Panc1 (cell line): ENCODE data around the gene FNBP1L. TPM values are rescaled to one million over a fixed set of nuclear protein-coding genes. Genes with fewer than 3 reads are reported as not detected.

ENCODE experiments used
- ATAC-seq: fragments of 200-7000 bp; cut with Tn5 transposase; 2 replicates; pipeline ENCODE4 v1.9.1; 2020; ENCODE audit warnings: mild to moderate bottlenecking, moderate library complexity
- BruUV-seq: library from RNA; stranded (reverse); fragments of 400-500 nt; replicated peaks from 2 replicates; lab custom pipeline; 2021; lab: Mats Ljungman, UMichigan
- CTCF ChIA-PET: fragments of 300-600 bp; sonication (Branson Sonifier 250); formaldehyde crosslinking; loops from one replicate; lab custom pipeline; 2022; ENCODE audit warnings: antibody characterized with exemption; lab: Charles Lee
- POLR2A ChIA-PET: fragments of 300-600 bp; sonication (Branson Sonifier 250); formaldehyde crosslinking; loops from one replicate; lab custom pipeline; 2022; ENCODE audit warnings: antibody characterized with exemption; lab: Charles Lee
- DNase-seq: peaks from one replicate; pipeline ENCODE4 v3.0.0-alpha.2; 2010; ENCODE audit warnings: low read depth, low spot score
- H3K27ac ChIP-seq: 2 replicates; pipeline ENCODE4 v1.5.1; 2011; ENCODE audit warnings: mild to moderate bottlenecking, low read length, inconsistent platforms
- H3K27me3 ChIP-seq: fragments of 200-500 bp; sonication (Bioruptor generic); 2 replicates; pipeline ENCODE4 v1.6.0; 2014; ENCODE audit warnings: low read length, inconsistent platforms; ENCODE audit not compliant: control insufficient read depth, insufficient read depth
- H3K36me3 ChIP-seq: fragments of 200-500 bp; sonication (Bioruptor generic); 2 replicates; pipeline ENCODE4 v1.5.1; 2014; ENCODE audit warnings: inconsistent platforms, mild to moderate bottlenecking, low read length, moderate library complexity; ENCODE audit not compliant: control insufficient read depth, insufficient read depth
- H3K4me1 ChIP-seq: 2 replicates; pipeline ENCODE4 v1.5.1; 2011; ENCODE audit warnings: inconsistent platforms, mild to moderate bottlenecking, low read length, moderate library complexity; ENCODE audit not compliant: control insufficient read depth, insufficient read depth
- H3K4me3 ChIP-seq, 2 experiments: 2 replicates each; pipeline ENCODE4 v1.5.1; 2011 to 2012; ENCODE audit warnings: low read depth in 2 of 2, low read length in 2 of 2, mild to moderate bottlenecking in 2 of 2, inconsistent platforms in 1 of 2, moderate library complexity in 1 of 2
- H3K9me3 ChIP-seq: fragments of 200-500 bp; sonication (Bioruptor generic); 2 replicates; pipeline ENCODE4 v1.5.1; 2014; ENCODE audit warnings: low read depth, mild to moderate bottlenecking, inconsistent platforms, low read length, moderate library complexity; ENCODE audit not compliant: control insufficient read depth, insufficient read depth
- POLR2AphosphoS5 ChIP-seq: IDR thresholded peaks from 2 replicates; pipeline ENCODE4 v1.6.1; 2012; ENCODE audit warnings: mild to moderate bottlenecking, low read depth, low read length, moderate library complexity
- REST ChIP-seq, 2 experiments: IDR thresholded peaks; 2 replicates each; pipeline ENCODE4 v1.6.1; 2011 to 2012; ENCODE audit warnings: low read depth in 2 of 2, control low read depth in 1 of 2, low read length in 1 of 2, mild to moderate bottlenecking in 1 of 2, moderate library complexity in 1 of 2; ENCODE audit not compliant: insufficient read depth in 1 of 2
- SIN3A ChIP-seq: IDR thresholded peaks from 2 replicates; pipeline ENCODE4 v1.6.1; 2012; ENCODE audit warnings: low read depth, mild to moderate bottlenecking, low read length, moderate library complexity, borderline replicate concordance; ENCODE audit not compliant: insufficient read depth
- TCF7L2 ChIP-seq: IDR thresholded peaks from 2 replicates; pipeline ENCODE4 v1.6.1; 2011; ENCODE audit warnings: mild to moderate bottlenecking, low read depth, low read length, inconsistent platforms
- in situ Hi-C: cut with HindIII; loops from 2 replicates; pipeline ENCODE4 v1.10.0; 2016; ENCODE audit warnings: low sequenced_read_pairs, low pct_unique_long_range_greater_than_20kb
- intact Hi-C: fragments of 100-400 bp; cut with micrococcal nuclease; formaldehyde crosslinking; loops from one replicate; pipeline ENCODE4 v1.10.0; 2022; ENCODE audit not compliant: unreplicated experiment
- total RNA-seq: library from RNA; stranded (reverse); gene quantifications from one replicate; pipeline ENCODE4 v1.2.1, GENCODE V29; 2021; ENCODE audit not compliant: unreplicated experiment
- TF ChIP-seq, protein P1 (sequence below): fragments of 450-650 bp; IDR thresholded peaks from 2 replicates; pipeline ENCODE4 v1.5.1; 2017; ENCODE audit warnings: mild to moderate bottlenecking

Gene FNBP1L
- total RNA-seq, 1 experiment from 2014 or later, result 25.1 TPM

DNA sequence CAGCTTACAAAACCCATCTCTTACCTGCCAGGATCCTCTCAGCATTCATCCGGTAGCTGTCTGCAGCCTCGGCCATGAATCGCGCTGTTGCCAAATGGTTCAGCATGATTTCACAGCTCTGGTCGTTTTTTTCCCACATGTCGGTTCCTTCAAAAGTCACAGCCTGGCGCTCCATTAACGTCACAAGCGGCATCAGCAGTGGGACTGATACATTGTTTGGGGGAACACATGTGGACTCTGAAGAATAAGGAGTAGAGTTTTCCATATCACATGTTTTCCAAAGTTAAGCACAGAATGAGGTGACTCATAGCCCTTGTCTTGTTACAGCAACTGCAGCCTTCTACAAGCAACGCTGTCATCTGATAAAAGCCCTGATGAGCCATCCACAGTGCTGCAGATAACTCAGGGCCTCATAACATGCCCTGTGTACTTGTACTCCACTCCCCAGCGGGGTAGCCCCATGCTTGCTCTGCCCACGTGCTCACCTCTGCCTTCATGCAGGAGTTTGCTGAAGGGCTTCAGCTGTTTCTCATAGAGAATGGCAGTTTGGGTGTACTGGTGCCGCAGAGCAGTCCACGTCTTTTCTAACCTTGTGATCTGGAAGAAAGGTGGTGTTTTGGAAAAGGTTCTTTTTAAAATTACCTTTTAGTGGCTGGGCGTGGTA lies 119.5 kb downstream of the FNBP1L start:
- Histone ChIP-seq H3K4me1 (no peaks in the 10 kb centered on the region; the same call in 1 of the 2 replicates), H3K27me3 (no peaks in the 10 kb centered on the region), H3K4me3 (no peak overlapping the region), H3K36me3 (peaks cover 2% of the 10 kb centered on the region), H3K27ac (no peak overlapping the region), H3K9me3 (no peaks in the 10 kb centered on the region)
- TF ChIP-seq, protein P1, sequence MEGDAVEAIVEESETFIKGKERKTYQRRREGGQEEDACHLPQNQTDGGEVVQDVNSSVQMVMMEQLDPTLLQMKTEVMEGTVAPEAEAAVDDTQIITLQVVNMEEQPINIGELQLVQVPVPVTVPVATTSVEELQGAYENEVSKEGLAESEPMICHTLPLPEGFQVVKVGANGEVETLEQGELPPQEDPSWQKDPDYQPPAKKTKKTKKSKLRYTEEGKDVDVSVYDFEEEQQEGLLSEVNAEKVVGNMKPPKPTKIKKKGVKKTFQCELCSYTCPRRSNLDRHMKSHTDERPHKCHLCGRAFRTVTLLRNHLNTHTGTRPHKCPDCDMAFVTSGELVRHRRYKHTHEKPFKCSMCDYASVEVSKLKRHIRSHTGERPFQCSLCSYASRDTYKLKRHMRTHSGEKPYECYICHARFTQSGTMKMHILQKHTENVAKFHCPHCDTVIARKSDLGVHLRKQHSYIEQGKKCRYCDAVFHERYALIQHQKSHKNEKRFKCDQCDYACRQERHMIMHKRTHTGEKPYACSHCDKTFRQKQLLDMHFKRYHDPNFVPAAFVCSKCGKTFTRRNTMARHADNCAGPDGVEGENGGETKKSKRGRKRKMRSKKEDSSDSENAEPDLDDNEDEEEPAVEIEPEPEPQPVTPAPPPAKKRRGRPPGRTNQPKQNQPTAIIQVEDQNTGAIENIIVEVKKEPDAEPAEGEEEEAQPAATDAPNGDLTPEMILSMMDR, result no peak
- no peak for TF ChIP-seq SIN3A
- TF ChIP-seq TCF7L2, result no peak
- no peak for TF ChIP-seq POLR2AphosphoS5
- TF ChIP-seq REST (IDR thresholded peaks at IDR 0.05; ENCODE audit: insufficient read depth in 1 of 2, low read depth in 2 of 2, low read length in 1 of 2), result no peak
- ATAC-seq, result peak; percentile 49
- ChIA-PET POLR2A (no interaction called here), CTCF (no interaction called here)
- no peak for DNase-seq
- in situ Hi-C loops (no loop called here), intact Hi-C loops (no loop called here)
- no TSS peak for BruUV-seq

GRCh38 chr1:93569489-93569888 lies 121.6 kb downstream of the FNBP1L start:
- CTCF ChIA-PET, result no interaction called here
- peaks cover 2% of the 10 kb centered on the region for H3K36me3 ChIP-seq

More at GRCh38 chr1:93569489-93569888, 121.6 kb downstream of the FNBP1L start:
- DNase-seq (no peak), ATAC-seq (no peak)
- no peak for TF ChIP-seq POLR2AphosphoS5
- TF ChIP-seq TCF7L2, result no peak
- no peak for TF ChIP-seq SIN3A
- no peak overlapping the region for H3K4me3 ChIP-seq
- BruUV-seq, result no TSS peak
- intact Hi-C loops, result no loop called here
- in situ Hi-C loops, result no loop called here
- no peaks in the 10 kb centered on the region for H3K9me3 ChIP-seq
- no peaks in the 10 kb centered on the region for H3K27me3 ChIP-seq
- H3K27ac ChIP-seq, result no peak overlapping the region
- no peaks in the 10 kb centered on the region; the same call in 1 of the 2 replicates for H3K4me1 ChIP-seq
- POLR2A ChIA-PET, result no interaction called here
